ENCODE results near the gene TRIP12. TPM values are rescaled to one million over a fixed set of nuclear protein-coding genes. Genes with fewer than 3 reads are reported as not detected.

Gene TRIP12
- total RNA-seq, 1 experiment from 2014 or later: 368 TPM

GRCh38 chr2:229870903-229871656, 50.7 kb downstream of the TRIP12 start:
- BruUV-seq (replicated peaks): no TSS peak
- no peak for DNase-seq (ENCODE audit: low read depth, low spot score)
- Histone ChIP-seq H3K36me3 (ENCODE audit: control insufficient read depth, insufficient read depth, low read length) (no peaks in the 10 kb centered on the region; the same call in 1 of the 2 replicates), H3K9me3 (ENCODE audit: control insufficient read depth, insufficient read depth, low read depth, low read length) (no peaks in the 10 kb centered on the region), H3K27me3 (ENCODE audit: control insufficient read depth, insufficient read depth, low read length) (no peaks in the 10 kb centered on the region), H3K4me3 (ENCODE audit: low read depth in 2 of 2, low read length in 2 of 2) (no peak overlapping the region), H3K4me1 (ENCODE audit: control insufficient read depth, insufficient read depth, low read length) (no peaks in the 10 kb centered on the region; the same call in 1 of the 2 replicates), H3K27ac (ENCODE audit: low read length) (no peak overlapping the region)
- intact Hi-C loops (cut with micrococcal nuclease; ENCODE audit: unreplicated experiment): no loop called here
- in situ Hi-C loops (cut with HindIII; ENCODE audit: low pct_unique_long_range_greater_than_20kb, low sequenced_read_pairs): no loop called here
- CTCF ChIA-PET: no interaction called here
- ATAC-seq: no peak
- POLR2A ChIA-PET: no interaction called here
- TF ChIP-seq SIN3A (IDR thresholded peaks at IDR 0.05; ENCODE audit: borderline replicate concordance, insufficient read depth, low read depth, low read length) (no peak), POLR2AphosphoS5 (IDR thresholded peaks at IDR 0.05; ENCODE audit: low read depth, low read length) (no peak), TCF7L2 (IDR thresholded peaks at IDR 0.05; ENCODE audit: low read depth, low read length) (no peak), CTCF (IDR thresholded peaks at IDR 0.05) (no peak), REST (IDR thresholded peaks at IDR 0.05; ENCODE audit: insufficient read depth in 1 of 2, low read depth in 2 of 2, low read length in 1 of 2) (no peak)

DNA sequence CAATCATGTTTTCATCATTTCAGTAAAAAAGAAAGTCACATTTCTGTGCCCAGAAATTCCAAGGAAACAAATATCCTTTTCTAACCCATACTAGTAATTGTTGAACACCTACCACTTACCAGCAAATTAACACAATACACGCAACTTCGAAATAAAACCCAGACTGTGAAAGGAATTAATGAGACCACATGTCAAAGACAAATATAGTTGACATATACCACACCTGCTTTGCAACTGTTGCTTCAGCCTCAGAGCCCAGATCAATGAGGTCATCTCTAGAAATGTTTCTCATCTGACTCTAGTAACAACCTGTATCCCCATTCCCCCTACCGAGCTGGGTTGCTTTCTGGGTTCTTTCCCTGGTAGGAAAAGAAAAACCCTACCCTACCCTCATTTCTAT, 52.6 kb downstream of the TRIP12 start:
- CTCF ChIA-PET: no interaction called here
- no peak for ATAC-seq
- Histone ChIP-seq H3K4me1 (ENCODE audit: control insufficient read depth, insufficient read depth, low read length) (no peaks in the 10 kb centered on the region; the same call in 1 of the 2 replicates), H3K4me3 (ENCODE audit: low read depth in 2 of 2, low read length in 2 of 2) (no peak overlapping the region), H3K27me3 (ENCODE audit: control insufficient read depth, insufficient read depth, low read length) (no peaks in the 10 kb centered on the region), H3K36me3 (ENCODE audit: control insufficient read depth, insufficient read depth, low read length) (no peaks in the 10 kb centered on the region; the same call in 1 of the 2 replicates), H3K9me3 (ENCODE audit: control insufficient read depth, insufficient read depth, low read depth, low read length) (no peaks in the 10 kb centered on the region), H3K27ac (ENCODE audit: low read length) (no peak overlapping the region)
- no TSS peak for BruUV-seq (replicated peaks)
- POLR2A ChIA-PET: no interaction called here
- no peak for DNase-seq (ENCODE audit: low read depth, low spot score)
- in situ Hi-C loops (cut with HindIII; ENCODE audit: low pct_unique_long_range_greater_than_20kb, low sequenced_read_pairs): no loop called here
- intact Hi-C loops (cut with micrococcal nuclease; ENCODE audit: unreplicated experiment): no loop called here
- TF ChIP-seq REST (IDR thresholded peaks at IDR 0.05; ENCODE audit: insufficient read depth in 1 of 2, low read depth in 2 of 2, low read length in 1 of 2): no peak
- TF ChIP-seq SIN3A (IDR thresholded peaks at IDR 0.05; ENCODE audit: borderline replicate concordance, insufficient read depth, low read depth, low read length): no peak
- no peak for TF ChIP-seq POLR2AphosphoS5 (IDR thresholded peaks at IDR 0.05; ENCODE audit: low read depth, low read length)
- TF ChIP-seq CTCF (IDR thresholded peaks at IDR 0.05): no peak
- no peak for TF ChIP-seq TCF7L2 (IDR thresholded peaks at IDR 0.05; ENCODE audit: low read depth, low read length)
